Astrocyte (in vitro differentiated cells and primary cell): Measurements from ENCODE around the gene CLOCK. TPM values are rescaled to one million over a fixed set of nuclear protein-coding genes. Genes with fewer than 3 reads are reported as not detected.
A peak's percentile ranks its signal among the peaks of the same experiment; 100 is the strongest.

Experiments
- DNase-seq: peaks from one replicate; pipeline ENCODE4 v3.0.0-alpha.2; 2010; ENCODE audit warnings: low read depth
- FAIRE-seq: peaks from 2 replicates; lab custom pipeline; 2011; peaks lifted over from hg19 to GRCh38; lab: Jason Lieb, UNC
- H2AFZ ChIP-seq: 2 replicates; pipeline ENCODE4 v1.6.0; 2012; ENCODE audit warnings: low read depth, low read length, inconsistent platforms
- H3K27ac ChIP-seq: 2 replicates; pipeline ENCODE4 v1.5.1; 2011; ENCODE audit warnings: low read depth, low read length, inconsistent platforms
- H3K27me3 ChIP-seq: 2 replicates; pipeline ENCODE4 v1.6.0; 2011; ENCODE audit warnings: low read length, inconsistent platforms; ENCODE audit not compliant: insufficient read depth
- H3K36me3 ChIP-seq: 2 replicates; pipeline ENCODE4 v1.5.1; 2011; ENCODE audit warnings: low read length, inconsistent platforms; ENCODE audit not compliant: insufficient read depth
- H3K4me1 ChIP-seq: 2 replicates; pipeline ENCODE4 v1.5.1; 2011; ENCODE audit warnings: low read length, inconsistent platforms; ENCODE audit not compliant: insufficient read depth
- H3K4me2 ChIP-seq: 2 replicates; pipeline ENCODE4 v1.6.0; 2012; ENCODE audit warnings: low read length, inconsistent platforms
- H3K4me3 ChIP-seq: 2 replicates; pipeline ENCODE4 v1.5.1; 2011; ENCODE audit warnings: low read depth, mild to moderate bottlenecking, low read length, inconsistent platforms; ENCODE audit not compliant: insufficient read depth
- H3K79me2 ChIP-seq: 2 replicates; pipeline ENCODE4 v1.6.0; 2012; ENCODE audit warnings: mild to moderate bottlenecking, low read length, inconsistent platforms; ENCODE audit not compliant: insufficient read depth
- H3K9ac ChIP-seq: 2 replicates; pipeline ENCODE4 v1.6.0; 2012; ENCODE audit warnings: mild to moderate bottlenecking, low read length, inconsistent platforms
- H3K9me3 ChIP-seq: 2 replicates; pipeline ENCODE4 v1.5.1; 2012; ENCODE audit warnings: low read depth, mild to moderate bottlenecking, low read length, inconsistent platforms; ENCODE audit not compliant: insufficient read depth
- H4K20me1 ChIP-seq: 2 replicates; pipeline ENCODE4 v1.6.0; 2012; ENCODE audit warnings: low read length, inconsistent platforms; ENCODE audit not compliant: insufficient read depth
- H3K27ac Mint-ChIP-seq: one replicate; pipeline ENCODE4 v1.8.0; 2021; ENCODE audit warnings: mild to moderate bottlenecking, mixed read lengths; ENCODE audit not compliant: unreplicated experiment
- H3K27me3 Mint-ChIP-seq: one replicate; pipeline ENCODE4 v1.8.0; 2021; ENCODE audit warnings: low read depth, mixed read lengths; ENCODE audit not compliant: unreplicated experiment
- H3K36me3 Mint-ChIP-seq: one replicate; pipeline ENCODE4 v1.8.0; 2021; ENCODE audit warnings: low read depth, mixed read lengths; ENCODE audit not compliant: unreplicated experiment
- H3K4me1 Mint-ChIP-seq: one replicate; pipeline ENCODE4 v1.8.0; 2021; ENCODE audit warnings: low read depth, mixed read lengths; ENCODE audit not compliant: unreplicated experiment
- H3K4me3 Mint-ChIP-seq: one replicate; pipeline ENCODE4 v1.8.0; 2021; ENCODE audit warnings: mild to moderate bottlenecking, moderate library complexity, mixed read lengths; ENCODE audit not compliant: unreplicated experiment
- H3K9me3 Mint-ChIP-seq: one replicate; pipeline ENCODE4 v1.8.0; 2021; ENCODE audit warnings: mild to moderate bottlenecking, mixed read lengths; ENCODE audit not compliant: unreplicated experiment
- EZH2 ChIP-seq: IDR thresholded peaks from 2 replicates; pipeline ENCODE4 v1.6.1; 2012; ENCODE audit warnings: mild to moderate bottlenecking, low read length, inconsistent platforms; ENCODE audit not compliant: insufficient read depth
- total RNA-seq: library from RNA; stranded (reverse); gene quantifications from 2 replicates; pipeline ENCODE4 v1.2.1, GENCODE V29; 2021
- TF ChIP-seq, protein P1 (sequence below): IDR thresholded peaks from 2 replicates; pipeline ENCODE4 v1.5.1; 2011; ENCODE audit warnings: low read depth, mild to moderate bottlenecking, inconsistent platforms, low read length, moderate library complexity; ENCODE audit not compliant: insufficient read depth

CLOCK gene
- total RNA-seq, 1 donor from 2014 or later, result 20.4 TPM

DNA sequence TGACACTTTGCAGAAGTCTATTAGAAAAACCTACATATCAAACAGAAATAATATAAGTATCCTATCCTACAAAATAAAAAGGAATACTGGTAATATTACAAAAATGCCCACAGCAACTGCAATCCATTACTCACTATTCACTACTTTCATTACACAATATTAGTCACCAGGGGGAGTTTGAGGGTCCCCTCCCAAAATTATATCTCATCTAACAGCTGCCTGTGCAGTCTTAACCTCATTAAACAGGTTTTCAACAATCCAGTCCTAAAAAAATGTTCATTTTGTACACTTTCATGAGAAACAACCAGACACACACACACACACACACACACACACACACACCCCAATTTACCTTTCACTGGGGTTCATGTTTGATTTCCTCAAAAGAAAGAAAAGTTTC, 2.9 kb downstream of the CLOCK start:
- Mint-ChIP-seq H3K27ac (no peak overlapping the region), H3K27me3 (no peaks in the 10 kb centered on the region), H3K9me3 (no peaks in the 10 kb centered on the region), H3K36me3 (no peaks in the 10 kb centered on the region), H3K4me3 (peak overlapping the region; percentile 93), H3K4me1 (peaks cover 23% of the 10 kb centered on the region)
- peaks cover 15% of the 10 kb centered on the region for H3K4me1 ChIP-seq
- H2AFZ ChIP-seq, result no peak overlapping the region
- FAIRE-seq (no peak), DNase-seq (no peak)
- no peak for TF ChIP-seq EZH2
- TF ChIP-seq, protein P1, sequence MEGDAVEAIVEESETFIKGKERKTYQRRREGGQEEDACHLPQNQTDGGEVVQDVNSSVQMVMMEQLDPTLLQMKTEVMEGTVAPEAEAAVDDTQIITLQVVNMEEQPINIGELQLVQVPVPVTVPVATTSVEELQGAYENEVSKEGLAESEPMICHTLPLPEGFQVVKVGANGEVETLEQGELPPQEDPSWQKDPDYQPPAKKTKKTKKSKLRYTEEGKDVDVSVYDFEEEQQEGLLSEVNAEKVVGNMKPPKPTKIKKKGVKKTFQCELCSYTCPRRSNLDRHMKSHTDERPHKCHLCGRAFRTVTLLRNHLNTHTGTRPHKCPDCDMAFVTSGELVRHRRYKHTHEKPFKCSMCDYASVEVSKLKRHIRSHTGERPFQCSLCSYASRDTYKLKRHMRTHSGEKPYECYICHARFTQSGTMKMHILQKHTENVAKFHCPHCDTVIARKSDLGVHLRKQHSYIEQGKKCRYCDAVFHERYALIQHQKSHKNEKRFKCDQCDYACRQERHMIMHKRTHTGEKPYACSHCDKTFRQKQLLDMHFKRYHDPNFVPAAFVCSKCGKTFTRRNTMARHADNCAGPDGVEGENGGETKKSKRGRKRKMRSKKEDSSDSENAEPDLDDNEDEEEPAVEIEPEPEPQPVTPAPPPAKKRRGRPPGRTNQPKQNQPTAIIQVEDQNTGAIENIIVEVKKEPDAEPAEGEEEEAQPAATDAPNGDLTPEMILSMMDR, result no peak
- peaks cover 56% of the 10 kb centered on the region for H3K79me2 ChIP-seq
- no peaks in the 10 kb centered on the region for H3K27me3 ChIP-seq
- H3K27ac ChIP-seq, result peak overlapping the region; percentile 19
- peak overlapping the region; percentile 94 for H3K4me2 ChIP-seq
- H4K20me1 ChIP-seq, result peaks cover 32% of the 10 kb centered on the region
- H3K9ac ChIP-seq, result peak overlapping the region; percentile 33
- H3K4me3 ChIP-seq, result no peak overlapping the region
- H3K36me3 ChIP-seq, result no peaks in the 10 kb centered on the region
- H3K9me3 ChIP-seq, result no peaks in the 10 kb centered on the region

DNA sequence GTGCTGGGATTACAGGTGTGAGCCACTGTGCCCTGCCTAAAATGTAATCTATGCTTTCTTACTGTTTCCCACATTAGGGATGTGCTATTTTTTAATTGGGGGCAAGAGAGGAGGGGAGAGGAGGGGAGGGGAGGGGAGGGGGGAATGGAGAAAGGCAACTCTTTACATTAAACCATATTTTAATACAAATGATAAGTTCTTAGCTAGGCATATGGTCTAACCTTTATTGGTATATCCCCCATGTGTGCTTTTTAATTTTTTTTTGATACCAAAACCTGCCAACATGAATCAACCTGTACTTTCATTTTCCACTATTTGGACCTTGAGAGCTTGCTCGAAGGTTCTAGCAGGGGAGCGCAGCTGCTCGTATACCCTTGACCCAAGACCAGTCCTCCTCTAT, 6.4 kb downstream of the CLOCK start:
- Histone ChIP-seq H3K4me1 (peaks cover 4% of the 10 kb centered on the region), H3K27ac (no peak overlapping the region), H3K79me2 (peaks cover 90% of the 10 kb centered on the region), H3K9ac (no peak overlapping the region), H3K36me3 (no peaks in the 10 kb centered on the region), H4K20me1 (peaks cover 54% of the 10 kb centered on the region), H2AFZ (no peak overlapping the region), H3K4me2 (no peak overlapping the region), H3K27me3 (no peaks in the 10 kb centered on the region), H3K9me3 (no peaks in the 10 kb centered on the region), H3K4me3 (no peak overlapping the region)
- FAIRE-seq, result no peak
- Mint-ChIP-seq H3K27me3 (no peaks in the 10 kb centered on the region), H3K27ac (no peak overlapping the region), H3K4me3 (no peak overlapping the region), H3K4me1 (peaks cover 13% of the 10 kb centered on the region), H3K36me3 (no peaks in the 10 kb centered on the region), H3K9me3 (no peaks in the 10 kb centered on the region)
- TF ChIP-seq EZH2, result no peak
- TF ChIP-seq, protein P1, result no peak
- no peak for DNase-seq

DNA sequence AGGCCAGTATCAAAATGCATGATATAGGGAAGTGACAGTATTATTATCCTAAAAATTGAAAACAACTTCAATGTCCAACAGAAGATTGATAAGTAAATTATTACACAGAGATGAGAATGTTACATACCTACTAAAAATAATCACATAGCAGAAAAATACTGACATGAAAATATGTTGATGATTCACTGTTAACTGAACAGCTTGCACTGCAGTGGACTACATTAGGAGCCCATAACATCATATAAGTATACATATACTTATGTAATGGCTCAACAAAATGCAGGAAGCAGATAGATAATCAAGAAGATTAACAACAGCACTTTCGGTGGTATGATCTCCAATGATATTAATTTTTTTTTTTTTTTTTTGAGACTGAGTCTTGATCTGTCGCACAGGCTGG, 7.1 kb downstream of the CLOCK start:
- Histone ChIP-seq H3K36me3 (no peaks in the 10 kb centered on the region), H3K79me2 (peaks cover 93% of the 10 kb centered on the region), H2AFZ (no peak overlapping the region), H3K9me3 (no peaks in the 10 kb centered on the region), H3K4me3 (no peak overlapping the region), H3K4me2 (no peak overlapping the region), H3K9ac (no peak overlapping the region), H3K27me3 (no peaks in the 10 kb centered on the region), H3K27ac (no peak overlapping the region), H4K20me1 (peaks cover 52% of the 10 kb centered on the region), H3K4me1 (peaks cover 4% of the 10 kb centered on the region)
- Mint-ChIP-seq H3K36me3 (no peaks in the 10 kb centered on the region), H3K27me3 (no peaks in the 10 kb centered on the region), H3K27ac (no peak overlapping the region), H3K4me3 (no peak overlapping the region), H3K4me1 (peaks cover 13% of the 10 kb centered on the region), H3K9me3 (no peaks in the 10 kb centered on the region)
- TF ChIP-seq EZH2, result no peak
- TF ChIP-seq, protein P1, result no peak
- FAIRE-seq (no peak), DNase-seq (no peak)
